ENCODE data around the gene PRRC2B.
"Not testable (repeated sequence)": the region's sequence is repeated elsewhere in the genome, so short reads cannot be mapped to it uniquely, and the experiment has no call there.

The PRRC2B gene

GRCh38 chr9:131393622-131394463 lies at the start of gene PRRC2B:
PRRC2B (plus strand) TSS chr9:131394086; CDS start chr9:131430145, 36,059 bp downstream.
- H3K4me3 ChIP-seq (ENCODE audit: low read depth, low read length), result peak within 1 kb of the TSS; percentile 78
- TF ChIP-seq CTCF (IDR thresholded peaks at IDR 0.05; ENCODE audit: low read depth, low read length), result no peak

- H3K4me3 ChIP-seq (ENCODE audit: low read depth, low read length), result not testable (repeated sequence)
These were observed 48.9 kb upstream of the PRRC2B start for GRCh38 chr9:131344931-131345535.

GRCh38 chr9:131346559-131346958 lies 47.3 kb upstream of the PRRC2B start:
- no peak overlapping the region for H3K4me3 ChIP-seq (ENCODE audit: low read depth, low read length)
- TF ChIP-seq CTCF (IDR thresholded peaks at IDR 0.05; ENCODE audit: low read depth, low read length), result no peak

- TF ChIP-seq CTCF (IDR thresholded peaks at IDR 0.05; ENCODE audit: low read depth, low read length), result no peak
- no peak overlapping the region for H3K4me3 ChIP-seq (ENCODE audit: low read depth, low read length)
These were observed 46.4 kb upstream of the PRRC2B start for GRCh38 chr9:131347376-131348020.

GRCh38 chr9:131348631-131349521 lies 45.0 kb upstream of the PRRC2B start:
- TF ChIP-seq CTCF (IDR thresholded peaks at IDR 0.05; ENCODE audit: low read depth, low read length), result no peak

GRCh38 chr9:131349522-131349880 lies 44.4 kb upstream of the PRRC2B start:
- no peak for TF ChIP-seq CTCF (IDR thresholded peaks at IDR 0.05; ENCODE audit: low read depth, low read length)
- no peak overlapping the region for H3K4me3 ChIP-seq (ENCODE audit: low read depth, low read length)

More at GRCh38 chr9:131348631-131349521, 45.0 kb upstream of the PRRC2B start:
- H3K4me3 ChIP-seq (ENCODE audit: low read depth, low read length), result no peak overlapping the region

GRCh38 chr9:131349881-131350563 lies 43.9 kb upstream of the PRRC2B start:
- H3K4me3 ChIP-seq (ENCODE audit: low read depth, low read length), result peak overlapping the region; percentile 35; the same call in 1 of the 2 replicates
- peak; percentile 68 for TF ChIP-seq CTCF (IDR thresholded peaks at IDR 0.05; ENCODE audit: low read depth, low read length)

GRCh38 chr9:131356479-131356878 lies 37.4 kb upstream of the PRRC2B start:
- not testable (repeated sequence) for H3K4me3 ChIP-seq (ENCODE audit: low read depth, low read length)

Measured in WI38 (cell line).